Measurements from ENCODE around the gene TMEM60. TPM values are rescaled to one million over a fixed set of nuclear protein-coding genes. Genes with fewer than 3 reads are reported as not detected.

The TMEM60 gene
- total and polyA plus RNA-seq, 2 of the 13 experiments (the other 11 are each of a cell fraction or from before 2014, with no cell fraction given), result 25.6 to 27.7 TPM

DNA sequence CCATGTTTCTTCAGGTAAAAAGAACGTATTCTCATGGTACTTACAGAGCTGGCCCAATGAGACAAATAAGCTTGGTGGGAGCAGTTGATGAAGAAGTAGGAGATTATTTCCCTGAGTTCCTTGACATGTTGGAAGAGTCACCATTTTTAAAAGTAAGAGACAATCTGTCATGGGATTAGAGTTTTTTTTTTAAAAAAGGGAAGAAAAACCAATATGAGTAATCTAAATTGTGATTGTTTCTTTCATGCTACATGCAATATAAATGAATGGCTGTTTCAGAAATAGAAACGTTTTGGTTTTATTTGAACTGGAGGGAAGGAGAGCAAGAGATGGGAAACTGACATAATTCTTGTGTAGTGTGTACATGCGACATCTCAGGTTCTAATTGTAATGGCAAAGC, 32.8 kb downstream of the TMEM60 start:
- in situ Hi-C loops (cut with HindIII; ENCODE audit: extremely low pct_ligation_motif_present, low pct_unique_long_range_greater_than_20kb) (no loop called here), intact Hi-C loops (cut with micrococcal nuclease; ENCODE audit: unreplicated experiment) (no loop called here)
- Histone ChIP-seq H3K9me3 (ENCODE audit: low read length) (no peaks in the 10 kb centered on the region), H3K4me2 (ENCODE audit: low read depth, low read length) (no peak overlapping the region), H3K4me1 (ENCODE audit: insufficient read depth, low read length) (peaks cover 25% of the 10 kb centered on the region), H3K27ac (ENCODE audit: extremely low read length, insufficient read depth, low read length) (no peak overlapping the region), H2AFZ (ENCODE audit: low read length) (no peak overlapping the region), H3K36me3 (replicated peaks in 1 of 2; ENCODE audit: control insufficient read depth in 1 of 2, insufficient read depth in 2 of 2, low read length in 2 of 2) (peaks cover 3 to 9% of the 10 kb centered on the region in 2 experiments; a peak in 3 of 5 replicates), H3K27me3 (ENCODE audit: control insufficient read depth in 1 of 2, insufficient read depth in 2 of 2, low read length in 2 of 2) (no peaks in the 10 kb centered on the region), H3K4me3 (replicated peaks in 1 of 3; ENCODE audit: insufficient read depth in 1 of 3, low read depth in 2 of 3, low read length in 3 of 3) (no peak overlapping the region), H4K20me1 (ENCODE audit: insufficient read depth, low read length) (no peaks in the 10 kb centered on the region), H3K9ac (ENCODE audit: insufficient read depth, low read depth, low read length) (no peak overlapping the region), H3K79me2 (ENCODE audit: insufficient read depth, low read length) (peaks cover 39% of the 10 kb centered on the region)
- WGBS (ENCODE audit: low lambda C conversion rate), result 85% methylated on average over 3 of the region's 3 CpGs
- DNase-seq (ENCODE audit: low spot score) (no peak), FAIRE-seq (no peak), ATAC-seq (no peak)
- ChIA-PET POLR2A (no interaction called here), CTCF (ENCODE audit: low intra/inter-chr PET ratio, low total read pairs) (no interaction called here)
- no TSS peak for BruUV-seq (replicated peaks)
- TF ChIP-seq ATF7-NPFF (CRISPR knock-in tag; IDR thresholded peaks at IDR 0.05; ENCODE audit: low read depth) (no peak), ZSCAN30 (CRISPR knock-in tag; IDR thresholded peaks at IDR 0.05) (no peak), ISL2 (CRISPR knock-in tag; IDR thresholded peaks at IDR 0.05) (no peak), NAIF1 (CRISPR knock-in tag; IDR thresholded peaks at IDR 0.05; ENCODE audit: borderline replicate concordance) (no peak), TBX3 (IDR thresholded peaks at IDR 0.05; ENCODE audit: borderline replicate concordance) (no peak), ZNF160 (CRISPR knock-in tag; IDR thresholded peaks at IDR 0.05) (no peak), ZBTB42 (CRISPR knock-in tag; IDR thresholded peaks at IDR 0.05) (no peak), KLF15 (CRISPR knock-in tag; IDR thresholded peaks at IDR 0.05; ENCODE audit: borderline replicate concordance) (no peak), EZH2 (conservative IDR thresholded peaks at IDR 0.05; ENCODE audit: low read depth, low read length) (no peak), ZNF556 (CRISPR knock-in tag; IDR thresholded peaks at IDR 0.05; ENCODE audit: borderline replicate concordance) (no peak), TCF7L2 (IDR thresholded peaks at IDR 0.05; ENCODE audit: low read depth, low read length) (no peak), ZNF552 (CRISPR knock-in tag; IDR thresholded peaks at IDR 0.05; ENCODE audit: borderline replicate concordance) (no peak)
- TF ChIP-seq, protein P1, sequence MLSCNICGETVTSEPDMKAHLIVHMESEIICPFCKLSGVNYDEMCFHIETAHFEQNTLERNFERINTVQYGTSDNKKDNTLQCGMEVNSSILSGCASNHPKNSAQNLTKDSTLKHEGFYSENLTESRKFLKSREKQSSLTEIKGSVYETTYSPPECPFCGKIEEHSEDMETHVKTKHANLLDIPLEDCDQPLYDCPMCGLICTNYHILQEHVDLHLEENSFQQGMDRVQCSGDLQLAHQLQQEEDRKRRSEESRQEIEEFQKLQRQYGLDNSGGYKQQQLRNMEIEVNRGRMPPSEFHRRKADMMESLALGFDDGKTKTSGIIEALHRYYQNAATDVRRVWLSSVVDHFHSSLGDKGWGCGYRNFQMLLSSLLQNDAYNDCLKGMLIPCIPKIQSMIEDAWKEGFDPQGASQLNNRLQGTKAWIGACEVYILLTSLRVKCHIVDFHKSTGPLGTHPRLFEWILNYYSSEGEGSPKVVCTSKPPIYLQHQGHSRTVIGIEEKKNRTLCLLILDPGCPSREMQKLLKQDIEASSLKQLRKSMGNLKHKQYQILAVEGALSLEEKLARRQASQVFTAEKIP (CRISPR knock-in tag; IDR thresholded peaks at IDR 0.05; ENCODE audit: borderline replicate concordance), result no peak
- TF ChIP-seq, protein P2, sequence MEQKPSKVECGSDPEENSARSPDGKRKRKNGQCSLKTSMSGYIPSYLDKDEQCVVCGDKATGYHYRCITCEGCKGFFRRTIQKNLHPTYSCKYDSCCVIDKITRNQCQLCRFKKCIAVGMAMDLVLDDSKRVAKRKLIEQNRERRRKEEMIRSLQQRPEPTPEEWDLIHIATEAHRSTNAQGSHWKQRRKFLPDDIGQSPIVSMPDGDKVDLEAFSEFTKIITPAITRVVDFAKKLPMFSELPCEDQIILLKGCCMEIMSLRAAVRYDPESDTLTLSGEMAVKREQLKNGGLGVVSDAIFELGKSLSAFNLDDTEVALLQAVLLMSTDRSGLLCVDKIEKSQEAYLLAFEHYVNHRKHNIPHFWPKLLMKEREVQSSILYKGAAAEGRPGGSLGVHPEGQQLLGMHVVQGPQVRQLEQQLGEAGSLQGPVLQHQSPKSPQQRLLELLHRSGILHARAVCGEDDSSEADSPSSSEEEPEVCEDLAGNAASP (CRISPR knock-in tag; IDR thresholded peaks at IDR 0.05; ENCODE audit: borderline replicate concordance), result no peak
- TF ChIP-seq, protein P3, sequence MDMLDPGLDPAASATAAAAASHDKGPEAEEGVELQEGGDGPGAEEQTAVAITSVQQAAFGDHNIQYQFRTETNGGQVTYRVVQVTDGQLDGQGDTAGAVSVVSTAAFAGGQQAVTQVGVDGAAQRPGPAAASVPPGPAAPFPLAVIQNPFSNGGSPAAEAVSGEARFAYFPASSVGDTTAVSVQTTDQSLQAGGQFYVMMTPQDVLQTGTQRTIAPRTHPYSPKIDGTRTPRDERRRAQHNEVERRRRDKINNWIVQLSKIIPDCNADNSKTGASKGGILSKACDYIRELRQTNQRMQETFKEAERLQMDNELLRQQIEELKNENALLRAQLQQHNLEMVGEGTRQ (IDR thresholded peaks at IDR 0.05; ENCODE audit: low read depth, low read length), result no peak
- TF ChIP-seq, protein P3 (CRISPR knock-in tag; IDR thresholded peaks at IDR 0.05; ENCODE audit: borderline replicate concordance), result no peak
- TF ChIP-seq, protein P4, sequence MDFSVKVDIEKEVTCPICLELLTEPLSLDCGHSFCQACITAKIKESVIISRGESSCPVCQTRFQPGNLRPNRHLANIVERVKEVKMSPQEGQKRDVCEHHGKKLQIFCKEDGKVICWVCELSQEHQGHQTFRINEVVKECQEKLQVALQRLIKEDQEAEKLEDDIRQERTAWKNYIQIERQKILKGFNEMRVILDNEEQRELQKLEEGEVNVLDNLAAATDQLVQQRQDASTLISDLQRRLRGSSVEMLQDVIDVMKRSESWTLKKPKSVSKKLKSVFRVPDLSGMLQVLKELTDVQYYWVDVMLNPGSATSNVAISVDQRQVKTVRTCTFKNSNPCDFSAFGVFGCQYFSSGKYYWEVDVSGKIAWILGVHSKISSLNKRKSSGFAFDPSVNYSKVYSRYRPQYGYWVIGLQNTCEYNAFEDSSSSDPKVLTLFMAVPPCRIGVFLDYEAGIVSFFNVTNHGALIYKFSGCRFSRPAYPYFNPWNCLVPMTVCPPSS (IDR thresholded peaks at IDR 0.05), result no peak

Measured in HepG2 (cell line).